NCI-H82 treated with DMSO at 0.1 percent for 48 hours (cell line): ENCODE data around the gene RPL12.

Experiments used
- DNase-seq: peaks from one replicate; lab custom pipeline; 2025; ENCODE audit not compliant: unreplicated experiment; lab: John Stamatoyannopoulos, UW

Gene RPL12

DNA sequence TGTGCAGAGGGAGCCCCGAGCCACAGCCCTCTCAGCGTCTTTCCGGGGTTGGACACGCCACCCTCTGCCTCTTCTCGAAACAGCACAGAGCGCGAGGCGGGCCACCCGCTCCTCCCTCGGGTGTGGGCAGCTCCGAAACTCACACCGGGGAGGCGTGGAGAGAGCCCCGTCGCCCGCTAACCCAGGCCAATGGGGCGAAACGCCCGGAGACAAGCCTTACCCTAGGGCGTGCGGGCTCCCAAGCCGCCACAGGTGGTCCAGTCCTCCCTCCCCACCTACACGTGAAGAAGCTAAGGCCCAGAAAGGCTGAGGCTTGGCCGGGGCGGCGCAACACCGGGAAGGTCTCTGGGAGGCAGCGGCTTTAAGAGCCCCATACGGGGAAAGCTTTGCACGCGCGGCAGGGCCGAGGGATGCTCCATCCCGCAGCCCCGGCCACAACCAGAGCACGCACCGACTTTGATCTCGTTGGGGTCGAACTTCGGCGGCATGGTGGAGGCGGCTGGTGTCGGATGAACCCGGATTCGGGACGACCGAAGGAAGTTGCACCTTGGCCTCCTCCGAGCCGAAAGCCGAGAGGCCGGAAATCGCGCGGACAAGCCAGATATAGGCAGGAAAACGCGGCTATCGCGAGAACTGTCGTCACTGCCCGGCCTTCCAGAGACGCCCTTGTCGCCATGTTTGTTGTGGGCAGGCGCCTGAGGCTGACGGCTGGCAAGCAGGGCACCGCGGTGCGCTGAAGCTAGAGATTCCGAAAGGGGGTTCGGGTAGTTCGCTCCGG lies at the start of gene RPL12, which contains the start of gene LRSAM1:
TSS of gene RPL12 (minus strand) at position 577 of the 778 bp plus-strand sequence. CDS start at position 488, 89 bp downstream.
TSS of gene LRSAM1 (plus strand) at position 681 of the 778 bp plus-strand sequence. CDS start 3,018 bp downstream, outside the sequence.
- peak; percentile 48 for DNase-seq

DNA sequence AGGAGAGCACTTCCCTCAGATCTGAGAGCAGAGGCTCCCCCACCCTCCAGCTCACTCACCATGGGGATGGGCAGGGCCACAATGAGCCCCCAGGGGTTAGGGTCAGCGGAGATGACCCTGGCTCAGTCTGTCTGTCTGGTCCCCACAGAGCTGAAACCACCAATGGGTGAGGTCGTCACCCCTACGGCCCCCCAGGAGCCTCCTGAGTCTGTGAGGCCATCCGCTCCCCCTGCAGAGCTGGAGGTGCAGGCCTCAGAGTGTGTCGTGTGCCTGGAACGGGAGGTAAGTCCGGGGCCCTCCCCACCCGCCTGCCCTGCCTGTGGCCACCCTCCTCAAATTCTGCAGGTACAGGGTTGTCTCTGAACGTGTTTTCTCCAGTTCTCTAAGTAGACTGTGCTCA lies 49.7 kb upstream of the RPL12 start:
- DNase-seq = no peak

DNA sequence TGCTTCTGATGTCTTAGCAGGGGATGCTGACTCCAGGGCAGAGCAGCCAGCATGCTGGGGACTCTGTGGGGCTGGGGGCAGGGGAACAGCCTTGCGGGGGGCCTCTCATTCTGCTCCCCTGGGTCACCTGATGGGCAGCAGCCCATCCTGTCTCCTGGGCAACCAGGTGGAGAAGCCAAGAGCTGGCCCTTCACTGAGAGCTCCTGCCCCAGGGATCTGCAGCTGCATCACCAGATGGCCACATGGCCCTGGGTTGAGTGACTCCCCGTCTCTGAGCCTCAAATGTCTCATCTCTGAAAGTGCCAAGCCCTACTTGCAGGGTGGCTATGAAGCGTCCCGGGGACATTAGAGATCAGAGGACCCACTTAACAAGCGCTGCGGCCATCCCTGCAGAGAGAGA lies 49.2 kb upstream of the RPL12 start:
- no peak for DNase-seq

DNA sequence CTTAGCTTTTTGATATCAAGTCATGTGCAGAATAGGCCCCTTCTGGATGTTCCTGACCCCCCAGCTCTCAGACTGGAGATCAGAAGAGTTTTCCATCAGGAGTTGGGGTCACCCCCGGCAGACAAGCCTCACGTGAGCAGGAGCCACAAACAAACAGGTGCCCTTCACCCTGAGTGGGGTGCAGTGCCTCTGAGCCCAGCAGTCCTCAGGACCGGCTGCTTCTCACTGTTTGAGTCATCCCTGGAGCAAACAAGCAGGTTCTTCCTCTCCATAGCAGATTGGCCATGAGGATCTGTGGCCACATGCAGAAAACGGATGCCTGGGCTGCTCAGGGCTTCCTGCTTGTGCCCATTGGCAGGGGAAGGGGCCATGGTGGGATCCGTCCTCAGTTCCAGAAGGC lies 47.1 kb upstream of the RPL12 start:
- no peak for DNase-seq

DNA sequence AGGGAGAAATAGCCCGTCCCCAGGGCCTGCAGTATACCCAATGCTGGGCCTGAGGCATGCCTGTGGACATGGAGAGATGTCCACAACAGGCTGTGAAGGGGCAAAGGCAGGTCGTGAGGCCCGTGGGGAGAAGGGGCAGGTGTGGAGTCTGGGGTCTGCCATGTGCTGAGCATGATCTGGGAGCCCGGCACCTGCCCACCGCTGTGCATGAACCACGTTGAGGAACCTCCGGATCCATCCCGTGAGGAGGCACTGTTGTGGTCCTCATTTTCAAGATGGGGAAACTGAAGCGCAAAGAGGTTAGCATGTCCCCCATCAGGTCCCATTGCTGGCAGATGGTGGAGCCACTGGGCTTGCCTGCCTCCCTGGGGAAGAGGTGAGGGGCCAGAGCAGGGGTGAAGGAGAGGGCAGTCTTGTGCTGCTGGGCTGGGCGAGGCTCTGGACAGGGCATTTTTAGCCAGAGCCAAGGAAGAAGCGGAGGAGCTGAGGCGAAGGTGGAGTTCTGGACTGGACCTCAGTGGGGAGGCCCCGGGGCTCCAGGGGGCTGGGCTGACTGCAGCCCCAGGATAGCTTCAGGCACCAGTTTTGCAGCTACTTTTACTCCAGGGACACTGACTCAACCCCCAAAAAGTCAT lies 46.6 kb upstream of the RPL12 start:
- no peak for DNase-seq

DNA sequence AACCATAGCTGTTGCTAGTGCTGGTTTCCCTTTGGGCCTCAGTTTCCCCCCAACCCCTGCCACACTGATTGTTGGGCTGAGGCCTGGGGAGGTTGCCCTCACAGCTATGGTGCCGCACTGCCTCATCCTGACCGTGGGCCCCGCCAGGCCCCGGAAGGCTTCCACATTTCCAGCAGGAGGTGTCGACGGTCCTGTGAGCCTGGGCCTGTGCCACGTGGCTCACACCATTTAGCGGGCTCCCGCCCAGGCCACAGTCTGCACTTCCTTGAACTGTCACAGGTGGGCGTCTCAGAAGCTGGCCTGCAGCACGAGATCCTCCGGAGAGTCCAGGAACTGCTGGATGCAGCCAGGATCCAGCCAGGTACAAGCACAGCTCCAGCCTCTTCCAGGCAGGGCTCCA lies 45.8 kb upstream of the RPL12 start:
- no peak for DNase-seq

DNA sequence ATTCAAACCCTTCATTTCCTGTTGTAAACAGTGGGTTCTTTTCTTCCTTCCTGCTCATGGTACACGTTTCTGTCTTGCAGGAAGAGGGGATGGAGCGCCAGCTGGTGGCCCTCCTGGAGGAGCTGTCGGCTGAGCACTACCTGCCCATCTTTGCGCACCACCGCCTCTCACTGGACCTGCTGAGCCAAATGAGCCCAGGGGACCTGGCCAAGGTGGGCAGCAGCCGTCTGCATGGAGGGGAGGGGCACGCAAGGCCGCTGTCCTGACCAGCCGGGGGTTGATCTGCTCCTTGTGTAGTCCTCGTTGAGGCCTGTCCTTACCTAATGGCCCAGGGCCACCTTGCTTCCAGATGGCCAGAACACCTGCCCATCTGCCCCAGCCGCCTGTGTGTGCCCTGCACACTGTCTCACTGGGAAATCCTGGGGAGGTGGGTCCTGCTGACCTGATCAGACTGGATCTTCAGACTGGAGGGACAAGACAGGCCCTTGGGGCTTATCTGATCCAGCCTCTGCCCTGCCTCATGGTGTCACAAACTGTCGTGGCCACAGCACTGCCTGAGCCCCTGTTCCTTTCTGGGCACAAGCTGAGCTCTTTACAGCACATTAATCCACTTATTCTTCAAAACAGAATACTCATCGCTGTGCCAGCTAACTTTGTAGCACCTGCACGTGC lies 44.8 kb upstream of the RPL12 start:
- no peak for DNase-seq

DNA sequence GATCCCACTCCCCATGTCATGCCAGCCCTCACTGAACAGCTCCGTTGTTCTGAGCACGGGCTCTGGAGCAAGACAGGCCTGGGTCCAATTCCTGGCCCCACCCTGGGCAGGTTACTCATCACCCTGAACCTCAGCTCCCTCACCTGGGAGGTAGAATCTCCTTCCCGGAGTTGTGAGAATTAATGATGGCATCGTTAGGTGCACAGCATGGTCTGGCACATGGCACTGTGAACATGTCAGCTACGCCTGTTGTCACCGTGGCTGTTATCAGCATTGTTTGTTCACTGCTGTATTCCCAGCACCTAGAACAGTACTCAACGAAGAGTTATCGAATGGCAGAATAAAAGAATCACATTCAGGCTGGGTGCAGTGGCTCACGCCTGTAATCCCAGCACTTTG lies 43.1 kb upstream of the RPL12 start:
- DNase-seq = no peak

DNA sequence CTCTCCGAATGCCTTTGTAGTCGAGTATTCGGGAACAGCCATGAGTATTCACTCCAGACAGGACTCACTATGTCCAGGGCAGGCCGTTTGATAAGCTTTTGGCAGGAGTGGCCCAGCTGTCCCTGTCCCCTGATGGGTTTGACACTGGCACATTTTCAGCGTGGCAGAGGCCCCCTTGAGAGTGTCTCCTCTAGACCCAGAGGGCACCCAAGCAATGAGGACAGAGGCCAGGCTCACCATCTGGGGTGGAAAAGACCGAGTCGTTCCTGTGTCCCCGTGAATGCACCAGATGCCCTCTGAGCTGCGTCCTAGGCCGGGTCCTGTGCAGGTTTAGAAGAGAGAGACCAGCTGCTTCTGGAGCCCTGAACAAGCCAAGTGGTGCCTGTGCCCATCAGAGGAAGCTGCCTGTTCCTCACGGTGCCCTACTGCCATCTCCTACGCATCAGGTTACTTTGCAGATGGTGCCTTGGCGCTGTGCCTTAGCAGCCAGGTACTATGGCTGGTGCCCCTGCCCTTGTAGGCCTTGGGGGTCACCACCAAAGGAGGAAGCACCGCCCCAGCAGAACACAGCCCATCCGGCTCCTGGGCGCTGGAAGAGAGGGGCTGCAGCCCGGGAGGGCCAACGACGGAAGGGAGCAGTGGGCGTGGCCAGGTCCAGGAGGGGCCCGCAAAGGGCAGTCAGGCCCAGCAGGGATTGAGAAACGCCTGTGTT lies 42.5 kb upstream of the RPL12 start:
- DNase-seq = no peak

DNA sequence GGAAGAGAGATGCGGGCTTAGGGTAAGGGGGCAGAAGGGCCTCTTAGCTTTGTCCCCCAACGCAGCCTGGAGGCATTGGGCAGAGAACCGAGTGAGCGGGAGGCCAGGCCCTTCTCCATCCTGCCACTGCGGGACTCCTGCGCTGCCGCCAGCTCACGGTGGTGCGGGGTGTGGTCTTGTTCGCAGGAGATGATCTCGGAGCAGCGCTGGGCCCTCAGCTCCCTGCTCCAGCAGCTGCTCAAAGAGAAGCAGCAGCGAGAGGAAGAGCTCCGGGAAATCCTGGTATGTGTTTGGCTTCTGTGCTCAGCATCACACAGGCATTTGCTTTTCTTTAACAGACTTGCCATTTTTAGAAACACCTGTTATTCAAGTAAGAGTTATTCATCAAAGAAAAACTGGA lies 41.4 kb upstream of the RPL12 start:
- no peak for DNase-seq

DNA sequence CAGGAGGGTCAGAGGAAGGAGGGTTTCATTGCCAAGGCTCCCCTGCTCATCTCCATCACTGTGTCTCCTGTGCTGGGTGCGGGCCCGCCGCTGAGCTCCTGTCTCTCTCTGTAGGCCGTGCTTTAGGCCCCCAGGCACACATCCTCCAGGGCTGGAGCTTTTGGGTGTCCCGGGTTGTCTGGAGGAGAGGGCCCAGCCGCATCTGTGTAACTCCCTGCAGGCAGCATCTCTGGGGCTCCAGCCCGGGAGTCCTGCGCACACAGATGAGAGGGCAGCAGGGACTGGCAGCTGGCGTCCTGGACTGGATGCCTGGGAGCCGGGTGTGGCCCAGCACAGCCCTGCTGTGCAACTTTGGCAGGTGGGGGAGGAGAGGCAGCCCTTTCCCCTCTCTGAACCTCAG lies 40.3 kb upstream of the RPL12 start:
- DNase-seq = no peak

DNA sequence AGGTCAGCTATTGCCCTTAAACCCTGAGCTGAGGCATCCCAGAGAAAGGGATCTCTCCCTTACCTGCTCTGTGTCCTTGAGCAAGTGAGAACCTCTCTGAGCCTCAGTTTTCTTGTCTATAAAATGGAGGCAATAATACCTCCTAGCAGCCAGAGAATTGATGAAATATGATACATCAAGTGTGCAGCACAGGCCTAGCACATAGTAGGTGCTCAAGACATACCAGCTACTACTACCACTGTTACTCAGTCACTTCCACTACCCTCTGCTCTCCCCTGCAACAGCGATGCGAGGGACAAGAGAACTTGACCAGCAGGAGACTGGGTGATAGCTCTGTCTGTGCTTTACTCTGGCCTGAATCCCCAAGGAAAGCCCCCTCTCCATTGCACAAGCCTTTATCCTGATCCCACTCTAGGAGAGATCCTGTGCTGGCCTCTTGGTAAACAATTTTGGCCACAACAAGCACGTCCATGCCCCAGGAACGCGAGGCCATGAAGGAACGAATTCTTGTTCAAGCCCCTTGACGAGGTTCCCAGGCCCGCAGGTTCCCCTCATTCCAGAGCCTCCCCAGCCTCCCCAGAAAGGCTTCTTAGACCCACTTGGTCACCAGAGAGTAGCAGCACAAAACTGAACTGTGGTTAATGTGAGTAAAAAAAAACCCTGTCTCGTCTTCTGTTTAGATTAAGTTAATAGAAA lies 39.5 kb upstream of the RPL12 start:
- DNase-seq = no peak

DNA sequence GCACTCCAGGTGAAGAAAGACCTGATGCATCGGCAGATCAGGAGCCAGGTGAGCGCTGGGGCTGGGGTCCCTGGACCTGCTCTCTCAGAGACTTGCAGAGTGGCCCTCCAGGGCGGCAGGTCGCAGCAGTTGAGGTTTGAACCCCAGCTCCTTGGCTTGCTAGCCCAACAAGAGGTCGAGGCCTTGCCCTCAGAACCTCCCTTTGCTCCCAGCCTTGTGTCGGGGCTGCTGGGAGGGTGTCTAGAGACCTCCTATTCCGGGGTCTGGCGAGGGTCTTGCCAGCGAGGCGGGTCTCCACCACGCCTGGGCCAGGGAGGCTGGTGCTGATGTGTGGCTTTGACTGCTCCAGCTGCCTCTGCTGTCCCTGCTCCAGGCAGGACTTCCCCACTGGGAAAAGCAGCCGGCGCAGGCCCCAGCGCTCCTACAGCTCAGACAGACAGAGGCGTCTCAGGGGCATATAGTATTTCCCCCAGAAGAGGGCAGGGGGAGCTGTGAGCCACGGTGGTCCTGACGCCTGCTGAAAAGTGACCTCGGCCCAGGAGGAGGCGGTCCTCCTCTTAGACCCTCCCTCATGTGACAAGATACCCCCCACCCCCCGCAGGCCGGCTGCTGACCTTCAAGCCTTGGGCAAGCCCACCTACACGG lies 38.4 kb upstream of the RPL12 start:
- DNase-seq = no peak

DNA sequence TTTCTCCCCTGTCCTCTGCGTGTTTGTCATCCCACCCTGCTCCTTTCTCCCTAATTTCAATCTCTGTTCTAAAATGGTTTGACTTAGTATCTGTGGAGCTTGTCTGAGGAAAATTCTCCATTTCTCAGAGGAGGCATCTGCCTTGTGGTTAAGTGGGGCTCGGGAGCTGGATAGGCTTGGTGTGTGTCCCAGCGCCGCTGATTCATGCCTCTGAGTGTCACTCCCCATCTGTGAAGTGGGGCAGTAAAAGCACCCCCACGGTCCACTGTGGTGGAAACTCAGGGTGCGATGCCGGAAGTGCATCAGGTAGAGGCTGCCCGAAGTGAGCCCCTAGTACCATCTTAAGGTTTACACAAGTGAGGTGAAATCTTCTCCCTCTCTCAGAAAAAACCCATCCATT lies 37.7 kb upstream of the RPL12 start:
- no peak for DNase-seq

DNA sequence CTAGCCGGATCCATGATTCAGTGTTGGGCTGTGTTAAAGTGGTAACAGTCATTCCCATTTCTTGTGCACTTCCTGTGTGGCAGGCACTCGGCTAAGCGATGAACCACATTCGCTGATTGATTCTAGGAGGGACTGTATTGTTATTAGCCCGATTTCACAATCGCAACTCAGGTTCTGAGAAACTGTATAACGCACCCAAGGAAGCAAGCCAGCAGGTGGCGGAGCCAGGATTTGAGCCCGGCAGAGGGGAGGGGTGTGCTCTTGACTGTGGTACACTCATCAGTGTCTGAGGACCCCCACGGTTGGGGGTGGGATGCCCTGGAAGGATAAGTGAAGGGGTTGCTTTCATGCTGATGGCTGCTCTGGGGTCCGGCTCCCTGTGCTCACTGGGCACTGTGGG lies 34.8 kb upstream of the RPL12 start:
- DNase-seq = no peak

DNA sequence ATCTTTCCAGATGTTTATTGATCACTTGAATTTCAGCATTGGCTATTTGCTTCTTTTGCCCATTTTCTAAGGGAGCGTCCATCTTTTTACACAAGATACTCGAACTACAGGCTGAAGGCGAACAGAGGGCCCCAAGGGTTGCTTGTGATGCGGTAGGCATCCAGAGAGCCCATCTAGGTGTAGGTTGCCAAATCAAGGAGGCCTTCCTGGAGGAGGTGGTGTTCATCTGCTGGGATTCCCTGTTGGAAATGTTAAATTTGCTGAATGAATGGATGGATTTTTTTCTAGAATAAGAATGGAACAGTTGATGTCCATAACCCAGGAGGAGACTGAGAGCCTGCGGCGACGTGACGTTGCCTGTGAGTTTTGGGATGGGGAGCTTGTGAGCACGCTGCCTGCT lies 31.5 kb upstream of the RPL12 start:
- no peak for DNase-seq

DNA sequence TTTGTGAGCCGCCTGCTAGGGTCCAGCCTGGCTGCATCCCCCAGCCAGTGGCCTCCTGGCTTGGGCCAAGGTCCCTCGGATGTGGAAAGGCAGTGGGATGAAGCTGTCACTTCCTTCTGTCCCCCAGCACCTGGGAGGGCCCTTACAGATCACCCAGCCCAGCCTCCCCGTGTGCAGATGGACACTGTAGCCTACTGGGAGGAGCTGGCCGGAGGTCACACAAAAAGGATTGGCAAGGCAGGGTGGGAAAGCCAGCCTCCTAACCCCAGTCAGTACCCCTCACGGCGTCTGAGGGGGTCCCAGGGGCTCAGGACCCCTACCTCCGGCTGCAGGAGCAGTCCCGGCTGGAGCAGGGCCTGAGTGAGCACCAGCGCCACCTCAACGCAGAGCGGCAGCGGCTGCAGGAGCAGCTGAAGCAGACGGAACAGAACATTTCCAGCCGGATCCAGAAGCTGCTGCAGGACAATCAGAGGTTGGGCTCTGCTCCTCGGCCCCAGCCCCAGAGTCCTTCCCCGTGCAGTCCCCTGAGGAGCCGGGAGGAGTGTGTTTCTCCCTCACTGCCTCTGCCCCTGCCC lies 28.4 kb upstream of the RPL12 start:
- DNase-seq = no peak

DNA sequence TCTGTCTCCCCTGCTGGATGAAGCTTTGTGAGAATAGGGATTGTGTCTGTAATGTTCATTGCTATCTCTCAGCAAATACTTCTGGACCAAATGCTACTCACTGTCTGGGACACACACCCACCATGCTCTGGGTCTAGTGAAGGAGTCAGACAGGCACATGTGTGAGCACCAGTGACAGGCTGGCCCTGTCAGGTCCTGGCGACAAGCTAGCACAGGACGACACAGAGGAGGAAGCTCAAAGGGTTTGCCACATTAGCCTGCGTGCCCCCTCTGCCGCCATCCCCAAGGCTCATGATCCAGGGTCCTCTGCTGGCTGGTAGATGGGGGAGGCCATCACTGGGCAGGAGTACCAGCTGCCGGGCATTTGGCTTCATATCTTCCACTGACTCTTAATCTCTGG lies 23.4 kb upstream of the RPL12 start:
- no peak for DNase-seq

DNA sequence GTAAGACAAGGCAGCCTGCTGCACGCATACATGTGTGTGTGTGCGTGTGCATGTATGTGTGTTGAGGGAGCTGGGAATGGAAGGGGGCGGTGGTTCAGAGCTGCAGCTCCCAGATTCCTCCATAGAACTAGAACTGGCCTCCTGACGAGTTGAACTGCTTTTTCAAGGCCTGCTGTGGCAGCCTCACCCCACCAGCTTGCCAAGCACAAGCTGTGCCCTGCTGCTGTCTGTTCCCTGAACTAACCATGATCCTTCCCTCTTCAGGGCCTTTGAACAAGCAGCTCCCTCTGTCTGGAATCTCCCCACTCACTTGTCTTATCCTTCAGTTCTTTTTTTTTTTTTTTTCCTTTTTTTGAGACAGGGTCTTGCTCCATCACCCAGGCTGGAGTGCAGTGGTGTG lies 22.7 kb upstream of the RPL12 start:
- no peak for DNase-seq

DNA sequence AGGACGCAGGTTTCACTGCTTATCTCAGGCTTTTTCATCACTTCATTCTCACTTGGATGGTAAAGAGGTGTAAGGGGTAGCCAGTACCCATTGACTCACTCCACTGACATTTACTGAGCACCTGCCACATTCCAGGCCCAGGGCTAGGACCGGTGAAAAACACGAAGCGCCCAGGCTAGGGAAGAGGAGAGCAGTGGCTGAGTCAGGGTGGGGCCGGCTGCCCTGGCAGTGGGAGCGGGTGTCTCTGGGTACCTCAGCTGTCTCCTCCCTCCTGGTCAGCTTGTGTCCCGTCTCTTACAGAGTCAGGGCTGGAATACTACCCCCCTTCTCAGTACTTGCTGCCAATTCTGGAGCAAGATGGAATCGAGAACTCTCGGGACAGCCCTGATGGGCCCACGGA lies 22.3 kb upstream of the RPL12 start:
- no peak for DNase-seq
